Esophagus squamous epithelium (tissue), 5 donors: ENCODE data around the gene RCAN1. TPM values are rescaled to one million over a fixed set of nuclear protein-coding genes. Genes with fewer than 3 reads are reported as not detected.

Experiments
- DNase-seq: peaks from one replicate; lab custom pipeline; 2025; lab: John Stamatoyannopoulos, UW
- H3K27ac ChIP-seq, 4 donors: fragments of 200-600 bp; sonication (generic); one replicate each; pipeline ENCODE4 v1.5.1; 2016 to 2019; ENCODE audit warnings: mild to moderate bottlenecking in 1 of 4
- H3K27me3 ChIP-seq, 4 donors: fragments of 200-600 bp; sonication (generic); 1 replicate in 3 of 4; 2 replicates in 1 of 4; pipeline versions ENCODE4 v1.5.1 to v1.6.0; 2017 to 2021; ENCODE audit warnings: antibody characterized with exemption in 1 of 4
- H3K36me3 ChIP-seq, 3 donors: fragments of 200-600 bp; sonication (generic); one replicate each; pipeline ENCODE4 v1.5.1; 2016 to 2019
- H3K4me1 ChIP-seq, 3 donors: fragments of 200-600 bp; sonication (generic); one replicate each; pipeline ENCODE4 v1.5.1; 2017 to 2019
- H3K4me3 ChIP-seq, 4 donors: fragments of 200-600 bp; sonication (generic); 1 replicate in 3 of 4; 2 replicates in 1 of 4; pipeline ENCODE4 v1.5.1; 2016 to 2019; ENCODE audit warnings: mild to moderate bottlenecking in 2 of 4, moderate library complexity in 1 of 4
- H3K9me3 ChIP-seq, 3 donors: fragments of 200-600 bp; sonication (generic); one replicate each; pipeline ENCODE4 v1.5.1; 2016 to 2019
- CTCF ChIP-seq, 6 experiments: fragments of 450-650 bp in 4 of 6; fragments of 200-600 bp in 2 of 6; sonication (generic) in 2 of 6; IDR thresholded peaks; one replicate each; pipeline ENCODE4 v1.5.1; 2016 to 2019; ENCODE audit warnings: antibody characterized with exemption in 6 of 6, mild to moderate bottlenecking in 4 of 6, moderate library complexity in 4 of 6
- POLR2A ChIP-seq, 4 donors: fragments of 450-650 bp; IDR thresholded peaks; one replicate each; pipeline ENCODE4 v1.6.1; 2017; ENCODE audit warnings: antibody characterized with exemption in 4 of 4, mild to moderate bottlenecking in 4 of 4, moderate library complexity in 3 of 4
- WGBS, 2 donors: methylation state at CpG; one replicate each; pipeline ENCODE4 v1.1.5; 2018; 5-methylcytosine and 5-hydroxymethylcytosine counted together
- intact Hi-C: fragments of 100-400 bp; cut with DNase I; formaldehyde crosslinking; loops from one replicate; pipeline ENCODE4 v1.15.0; 2022
- total RNA-seq, 4 donors: library from RNA; depleted of rRNA; stranded (reverse); fragments of >200 nt; gene quantifications; one replicate each; pipeline ENCODE4 v1.1.0, GENCODE V29; 2016
- donor health status: DM: yes; HTN: yes; CAD: no.

RCAN1 gene
- total RNA-seq, 4 donors from 2014 or later = 12.4 to 21.0 (median 17.0) TPM

- intact Hi-C loops = no loop called here
- 31 to 37% methylated on average over 3 of the region's 3 CpGs for WGBS, 2 donors
- H3K27ac ChIP-seq = peak overlapping the region in 3 of 4 donors; percentile 24 to 89 (median 86)
Observed at GRCh38 chr21:34528131-34528561, 86.8 kb downstream of the RCAN1 start.

GRCh38 chr21:34526618-34527290, 88.2 kb downstream of the RCAN1 start:
- no peak for DNase-seq
- WGBS, 2 donors = 4 to 5% methylated on average over 10 of the region's 10 CpGs
- H3K27me3 ChIP-seq = no peaks in the 10 kb centered on the region
- H3K27ac ChIP-seq = peak overlapping the region; percentile 80 to 89 (median 87)
- TF ChIP-seq POLR2A (IDR thresholded peaks at IDR 0.05) (peak in 2 of 4 donors; percentile 45 to 50), CTCF (IDR thresholded peaks at IDR 0.05) (peak in 2 of 6 experiments; percentile 5 to 8)
- H3K36me3 ChIP-seq = peaks cover 0 to 15% (median 0%) of the 10 kb centered on the region in 3 donors
- H3K4me1 ChIP-seq = peaks cover 15 to 63% (median 35%) of the 10 kb centered on the region in 3 donors
- intact Hi-C loops = no loop called here
- H3K9me3 ChIP-seq = no peaks in the 10 kb centered on the region
- H3K4me3 ChIP-seq = peak overlapping the region; percentile 12 to 62 (median 36)

More at GRCh38 chr21:34528131-34528561, 86.8 kb downstream of the RCAN1 start:
- Histone ChIP-seq H3K9me3 (no peaks in the 10 kb centered on the region), H3K36me3 (peaks cover 0 to 3% (median 0%) of the 10 kb centered on the region in 3 donors), H3K27me3 (no peaks in the 10 kb centered on the region), H3K4me1 (peaks cover 7 to 49% (median 23%) of the 10 kb centered on the region in 3 donors), H3K4me3 (no peak overlapping the region)
- TF ChIP-seq CTCF (IDR thresholded peaks at IDR 0.05) (no peak), POLR2A (IDR thresholded peaks at IDR 0.05) (no peak)
- no peak for DNase-seq

DNA sequence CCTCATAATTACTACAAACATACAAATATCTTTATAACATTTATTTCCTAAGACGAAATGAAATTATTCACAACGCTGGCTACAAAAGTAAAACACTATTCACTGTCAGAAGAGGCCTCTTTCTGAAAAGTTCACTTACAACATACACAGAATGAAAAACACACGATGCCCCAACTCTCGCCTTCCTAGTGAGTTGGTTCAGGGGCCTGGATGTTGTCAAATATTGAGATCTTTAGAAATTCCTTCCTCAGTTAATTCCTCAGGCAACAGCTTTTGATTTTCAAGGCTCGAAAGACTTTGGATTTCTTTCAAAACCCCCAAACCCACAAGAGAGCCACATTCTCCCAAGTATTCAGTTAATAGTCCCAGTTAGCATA, 88.7 kb downstream of the RCAN1 start:
- TF ChIP-seq CTCF (IDR thresholded peaks at IDR 0.05) = no peak
- TF ChIP-seq POLR2A (IDR thresholded peaks at IDR 0.05) = no peak
- DNase-seq = no peak
- no peaks in the 10 kb centered on the region for H3K27me3 ChIP-seq
- 14 to 21% methylated on average over 5 of the region's 5 CpGs for WGBS, 2 donors
- H3K27ac ChIP-seq = peak overlapping the region; percentile 80 to 89 (median 87)
- peak overlapping the region; percentile 12 to 62 (median 36) for H3K4me3 ChIP-seq
- H3K36me3 ChIP-seq = peaks cover 0 to 20% (median 0%) of the 10 kb centered on the region in 3 donors
- peaks cover 15 to 68% (median 36%) of the 10 kb centered on the region in 3 donors for H3K4me1 ChIP-seq
- intact Hi-C loops = no loop called here
- no peaks in the 10 kb centered on the region for H3K9me3 ChIP-seq

DNA sequence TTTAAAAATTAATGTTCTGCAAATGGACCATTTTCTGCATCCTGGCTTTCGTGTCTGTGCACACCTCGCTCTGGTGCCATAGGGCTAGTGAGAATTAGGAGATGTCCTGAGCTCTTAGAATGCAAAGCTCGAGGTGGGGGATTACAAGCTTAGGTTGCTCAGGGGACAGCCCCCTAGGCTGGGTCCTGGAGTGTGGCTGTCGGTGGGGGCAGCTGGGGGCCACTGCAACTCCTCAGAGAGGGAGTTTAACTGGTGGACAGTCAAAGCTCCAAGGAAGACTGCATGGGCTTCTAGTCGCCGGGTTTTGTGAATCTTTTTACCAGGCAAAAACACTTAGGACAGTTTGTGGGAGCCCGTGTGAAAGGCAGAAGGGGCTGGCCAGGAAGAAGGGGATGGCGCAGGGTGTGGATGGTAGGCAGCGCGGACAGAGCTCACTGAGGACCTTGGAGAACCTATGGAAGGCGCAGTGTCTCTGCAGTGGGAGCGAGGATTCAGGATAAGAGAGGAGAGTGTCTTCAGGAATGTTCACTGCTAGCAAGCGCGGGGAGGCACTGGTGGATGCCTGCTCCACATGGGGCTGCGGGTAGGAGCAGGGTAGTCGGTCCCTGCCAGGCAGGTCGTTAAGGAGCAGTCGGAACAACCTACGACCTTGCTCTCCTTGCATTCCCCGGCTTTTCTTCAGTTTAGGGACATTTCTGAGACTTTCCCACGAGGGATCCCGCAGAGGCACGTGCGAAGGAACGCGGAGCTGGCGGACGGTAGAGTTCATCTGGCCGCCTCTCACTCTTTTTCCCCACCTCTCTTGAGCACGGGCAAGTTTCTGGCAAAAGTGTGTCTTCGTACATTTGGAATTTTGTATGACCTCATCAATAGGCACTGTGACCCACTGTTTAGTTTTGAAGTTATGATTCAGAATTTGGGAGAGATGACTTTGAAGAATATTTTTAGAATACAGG, 90.0 kb downstream of the RCAN1 start:
- Histone ChIP-seq H3K9me3 (no peaks in the 10 kb centered on the region), H3K27me3 (no peaks in the 10 kb centered on the region), H3K4me3 (peak overlapping the region in 3 of 4 donors; percentile 32 to 62 (median 41)), H3K27ac (peak overlapping the region; percentile 80 to 89 (median 87)), H3K36me3 (peaks cover 0 to 33% (median 0%) of the 10 kb centered on the region in 3 donors), H3K4me1 (peaks cover 15 to 73% (median 36%) of the 10 kb centered on the region in 3 donors)
- intact Hi-C loops = no loop called here
- no peak for DNase-seq
- TF ChIP-seq CTCF (IDR thresholded peaks at IDR 0.05) (no peak), POLR2A (IDR thresholded peaks at IDR 0.05) (no peak)
- 67 to 74% methylated on average over 30 of the region's 31 CpGs for WGBS, 2 donors
